Embryonic facial prominence (tissue), 1 donor: ENCODE results near the gene TBCA.
"Not testable (repeated sequence)": the region's sequence is repeated elsewhere in the genome, so short reads cannot be mapped to it uniquely, and the experiment has no call there.

Experiments
- DNase-seq: peaks from one replicate; pipeline ENCODE4 v3.0.0-alpha.2; 2016; ENCODE audit errors: extremely low spot score

Gene TBCA

DNA sequence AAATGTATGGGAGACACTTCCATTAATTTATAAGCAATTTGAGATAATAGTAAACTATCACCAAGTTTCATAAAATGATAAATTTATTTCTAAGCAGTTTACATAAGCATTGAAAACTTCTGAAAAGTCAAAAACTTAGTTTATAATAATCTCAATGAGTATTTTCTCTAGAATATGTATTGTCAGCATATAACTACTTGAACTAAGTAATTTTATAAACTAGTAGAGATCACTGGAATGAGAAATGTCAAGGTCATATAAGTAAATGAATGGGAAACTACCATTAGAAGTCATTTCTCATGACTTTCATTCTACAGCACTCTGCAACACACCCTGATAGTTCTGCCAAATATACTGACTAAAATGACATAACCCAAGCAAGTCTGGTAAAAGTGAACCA lies 3.4 kb downstream of the TBCA start:
- no peak for DNase-seq

DNA sequence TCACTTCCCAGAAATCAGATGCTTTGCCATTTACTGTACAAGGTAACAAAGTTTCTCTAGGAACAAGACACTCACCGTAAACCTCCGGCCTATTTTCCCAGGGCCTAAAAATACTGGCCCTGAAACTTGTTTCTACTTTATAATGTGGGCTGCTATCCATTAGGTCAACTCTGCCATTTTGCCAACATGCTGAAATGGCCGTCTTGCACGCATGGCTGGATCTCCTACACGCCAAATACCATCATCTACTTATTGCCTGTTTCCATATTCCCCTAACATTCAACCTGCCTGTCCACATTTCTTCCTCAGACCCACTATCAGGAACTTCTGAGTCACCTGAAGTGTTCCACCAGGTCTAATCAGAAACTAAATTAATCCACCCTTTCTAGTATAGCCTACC lies 4.7 kb downstream of the TBCA start:
- DNase-seq, result no peak

DNA sequence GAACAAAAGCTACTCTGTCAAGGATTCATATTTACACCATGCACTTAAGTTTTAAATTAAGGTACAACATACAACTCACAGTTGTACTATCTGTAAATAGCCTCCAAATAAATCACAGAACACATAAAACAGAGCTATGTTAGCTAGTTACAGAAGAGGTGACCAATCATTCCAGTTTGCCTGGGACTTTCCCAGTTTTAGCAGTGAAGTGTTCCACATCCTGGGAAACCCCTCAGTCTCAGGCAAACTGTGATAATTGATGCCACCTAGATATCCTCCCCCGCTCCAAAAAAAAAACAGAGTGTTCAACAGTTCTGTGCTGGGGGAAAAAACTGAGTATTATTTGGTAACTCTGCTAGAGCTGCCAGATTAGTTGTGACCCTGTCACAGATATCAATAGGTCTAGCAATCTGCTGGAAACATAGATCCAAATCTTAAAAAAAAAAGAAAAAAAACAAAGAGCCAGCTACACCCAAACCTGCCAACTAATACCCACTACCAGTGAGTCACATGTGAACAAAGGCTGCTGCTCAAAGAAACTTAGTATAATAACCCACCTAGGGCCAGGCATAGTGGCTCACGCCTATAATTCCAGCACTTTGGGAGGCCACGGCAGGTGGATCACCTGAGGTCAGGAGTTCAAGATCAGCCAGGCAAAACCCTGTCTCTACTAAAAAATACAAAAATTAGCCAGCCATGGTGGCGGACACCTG lies 5.7 kb downstream of the TBCA start:
- DNase-seq, result no peak

DNA sequence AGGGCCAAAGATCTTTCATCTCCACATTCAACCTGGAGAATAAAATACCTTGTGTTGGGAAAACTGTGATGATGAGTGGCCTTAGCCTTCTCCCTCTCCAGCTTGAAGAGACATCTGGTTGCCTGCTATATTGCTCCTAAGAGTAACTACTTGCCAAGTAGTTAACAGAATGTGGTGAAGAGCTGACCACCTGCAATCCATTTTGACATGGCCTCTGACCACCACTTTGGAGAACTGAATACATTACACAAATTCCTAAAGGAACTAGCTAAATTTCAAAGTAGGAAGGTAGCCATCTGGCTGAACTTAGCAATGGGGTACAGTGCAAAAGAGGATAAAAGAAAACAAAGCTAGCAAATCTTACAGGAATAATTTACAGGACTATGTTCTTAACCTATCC lies 7.2 kb downstream of the TBCA start:
- DNase-seq, result no peak

DNA sequence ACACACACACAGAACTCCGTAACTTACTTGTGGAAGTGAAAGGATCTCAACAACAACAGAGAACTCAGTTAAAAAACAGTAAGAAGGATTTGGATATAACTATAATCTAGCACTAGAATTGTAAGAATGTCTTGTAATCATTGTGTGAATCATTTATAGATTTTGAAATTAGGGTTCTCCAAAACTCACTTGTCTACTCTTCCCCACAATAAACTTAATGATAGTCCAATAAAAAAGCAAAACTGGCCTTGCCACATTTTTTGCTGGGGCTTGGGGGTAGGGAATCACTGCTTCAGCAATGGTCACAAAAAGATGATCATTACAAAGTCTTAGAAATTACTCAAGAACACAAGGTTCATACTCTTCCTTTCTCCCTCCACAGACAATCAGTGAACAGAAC lies 8.8 kb downstream of the TBCA start:
- no peak for DNase-seq

GRCh38 chr5:77761606-77762005 lies 14.5 kb downstream of the TBCA start:
- DNase-seq, result no peak

- DNase-seq, result no peak
Measured at GRCh38 chr5:77758141-77758938, 17.8 kb downstream of the TBCA start.

- DNase-seq, result no peak
Measured at GRCh38 chr5:77751328-77752023, 24.7 kb downstream of the TBCA start.

DNA sequence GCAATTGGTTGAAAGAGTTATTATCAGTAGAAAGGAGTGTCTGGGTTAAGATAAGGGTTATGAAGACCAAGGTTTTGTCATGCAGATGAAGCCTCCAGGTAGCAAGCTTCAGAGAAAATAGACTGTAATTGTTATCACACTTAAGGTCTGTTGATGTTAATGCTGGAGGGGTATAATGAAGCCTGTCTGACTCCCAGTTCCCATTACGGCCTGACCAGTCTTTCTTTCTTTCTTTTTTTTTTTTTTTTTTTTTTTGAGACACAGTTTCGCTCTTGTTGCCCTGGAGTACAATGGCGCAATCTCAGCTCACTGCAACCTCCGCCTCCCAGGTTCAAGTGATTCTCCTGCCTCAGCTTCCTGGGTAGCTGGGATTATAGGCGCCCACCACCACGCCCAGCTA lies 25.2 kb downstream of the TBCA start:
- not testable (repeated sequence) for DNase-seq

- no peak for DNase-seq
Measured at GRCh38 chr5:77748160-77748559, 28.0 kb downstream of the TBCA start.

DNA sequence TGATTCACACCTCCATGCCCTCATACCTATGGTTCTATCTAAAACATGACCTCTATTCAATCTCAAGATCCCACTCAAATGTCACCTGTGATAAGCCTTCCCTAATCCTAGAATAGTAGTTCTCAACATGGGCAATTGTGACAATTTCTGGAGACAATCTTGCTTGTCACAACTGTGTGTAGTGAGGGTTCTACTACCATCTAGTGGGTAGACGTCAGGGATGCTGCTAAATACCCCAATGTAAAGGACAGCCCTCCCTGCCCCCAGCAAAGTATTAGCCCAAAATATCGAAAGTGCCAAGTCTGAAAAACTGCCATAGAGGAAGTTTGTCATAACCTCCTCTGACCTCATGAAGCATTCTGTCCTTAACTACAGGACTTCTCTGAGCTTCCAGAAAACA lies 32.0 kb downstream of the TBCA start:
- DNase-seq, result no peak

- DNase-seq, result no peak
Measured at GRCh38 chr5:77743181-77743580, 33.0 kb downstream of the TBCA start.

- no peak for DNase-seq
Measured at GRCh38 chr5:77741608-77742007, 34.5 kb downstream of the TBCA start.

DNA sequence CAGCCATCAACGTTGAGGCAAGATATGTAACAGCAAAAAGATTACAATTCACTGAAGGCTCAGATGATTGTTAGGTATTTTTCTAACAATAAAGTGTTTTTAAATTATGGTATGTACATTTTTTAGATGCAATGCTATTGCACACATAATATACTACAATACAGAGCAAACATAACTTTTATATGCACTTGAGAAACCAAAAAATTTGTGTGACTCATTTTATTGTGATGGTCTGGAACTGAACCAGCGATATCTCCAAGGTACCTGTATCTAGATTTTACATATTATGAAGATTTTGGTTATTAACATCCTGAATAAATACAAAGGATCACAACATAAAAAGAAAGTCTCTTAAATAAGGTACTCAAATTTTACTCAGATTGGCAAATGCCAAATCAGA lies 41.3 kb downstream of the TBCA start:
- DNase-seq, result no peak

DNA sequence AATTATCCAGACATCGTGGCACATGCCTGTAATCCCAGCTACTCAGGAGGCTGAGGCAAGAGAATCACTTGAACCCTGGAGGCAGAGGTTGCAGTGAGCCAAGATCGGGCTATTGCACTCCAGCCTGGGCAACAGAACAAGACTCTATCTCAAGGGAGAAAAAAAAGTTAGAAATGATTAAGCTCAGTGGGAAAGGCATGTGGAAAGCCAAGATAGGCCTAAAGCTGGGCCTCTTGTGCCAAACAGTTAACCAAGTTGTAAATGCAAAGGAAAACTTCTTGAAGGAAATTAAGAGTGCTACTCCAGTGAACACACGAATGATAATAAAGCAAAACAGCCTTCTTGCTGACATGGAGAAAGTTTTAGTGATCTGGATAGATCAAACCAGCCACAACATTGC lies 43.0 kb downstream of the TBCA start:
- no peak for DNase-seq

GRCh38 chr5:77727190-77727589 lies 48.9 kb downstream of the TBCA start:
- DNase-seq, result no peak

DNA sequence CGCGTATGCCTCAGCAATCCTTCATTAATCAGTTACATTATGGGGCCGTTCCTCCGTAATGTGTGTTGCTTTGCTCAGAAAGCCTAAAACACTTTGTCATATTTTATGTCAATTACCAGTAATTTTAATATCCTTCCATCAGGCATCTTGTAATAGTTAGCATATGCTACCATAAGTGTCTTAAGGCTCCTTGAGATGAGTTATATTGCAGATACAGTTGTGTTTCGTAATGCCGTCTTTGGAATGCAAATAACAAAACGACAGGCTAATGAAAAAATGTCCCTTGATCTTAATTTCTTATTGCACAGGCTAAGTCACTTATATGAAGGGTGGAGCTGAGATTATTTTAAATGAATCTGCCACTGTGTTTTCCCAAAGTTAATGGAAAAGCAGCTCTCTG lies 50.5 kb downstream of the TBCA start:
- DNase-seq, result no peak

GRCh38 chr5:77724934-77725333 lies 51.2 kb downstream of the TBCA start:
- no peak for DNase-seq

DNA sequence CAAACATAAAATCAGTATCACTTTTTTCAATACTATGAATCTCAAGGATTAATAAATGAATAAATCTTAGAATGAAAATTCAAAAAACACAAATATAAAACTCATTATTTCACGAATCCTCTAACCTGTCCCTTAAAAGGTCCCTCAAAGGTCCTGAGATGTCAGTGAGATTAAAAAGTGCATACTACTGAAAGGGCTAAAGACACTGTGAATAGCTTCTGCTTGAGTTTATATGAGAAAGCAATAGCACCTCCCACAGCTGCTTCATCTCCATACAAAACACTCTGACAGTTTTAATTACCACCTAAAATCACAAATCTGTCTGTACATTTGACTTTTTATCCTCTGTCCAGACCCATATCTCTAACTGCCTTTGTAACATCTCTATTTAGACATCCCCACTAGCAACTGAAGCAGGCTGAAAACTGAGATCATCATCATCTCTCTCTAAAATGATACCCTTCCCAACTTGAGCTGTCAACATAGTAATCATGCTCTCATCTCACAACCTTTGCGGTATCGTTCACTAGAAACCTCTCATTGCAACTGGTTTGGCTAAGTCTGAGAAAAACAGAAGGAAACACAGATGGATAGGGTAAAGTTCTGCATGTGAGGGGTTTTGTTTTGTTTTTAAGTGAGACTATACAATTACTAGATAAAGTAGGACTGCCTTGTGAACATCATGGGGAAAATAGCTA lies 56.3 kb downstream of the TBCA start:
- DNase-seq, result no peak

- no peak for DNase-seq
Measured at GRCh38 chr5:77718934-77719610, 57.1 kb downstream of the TBCA start.

DNA sequence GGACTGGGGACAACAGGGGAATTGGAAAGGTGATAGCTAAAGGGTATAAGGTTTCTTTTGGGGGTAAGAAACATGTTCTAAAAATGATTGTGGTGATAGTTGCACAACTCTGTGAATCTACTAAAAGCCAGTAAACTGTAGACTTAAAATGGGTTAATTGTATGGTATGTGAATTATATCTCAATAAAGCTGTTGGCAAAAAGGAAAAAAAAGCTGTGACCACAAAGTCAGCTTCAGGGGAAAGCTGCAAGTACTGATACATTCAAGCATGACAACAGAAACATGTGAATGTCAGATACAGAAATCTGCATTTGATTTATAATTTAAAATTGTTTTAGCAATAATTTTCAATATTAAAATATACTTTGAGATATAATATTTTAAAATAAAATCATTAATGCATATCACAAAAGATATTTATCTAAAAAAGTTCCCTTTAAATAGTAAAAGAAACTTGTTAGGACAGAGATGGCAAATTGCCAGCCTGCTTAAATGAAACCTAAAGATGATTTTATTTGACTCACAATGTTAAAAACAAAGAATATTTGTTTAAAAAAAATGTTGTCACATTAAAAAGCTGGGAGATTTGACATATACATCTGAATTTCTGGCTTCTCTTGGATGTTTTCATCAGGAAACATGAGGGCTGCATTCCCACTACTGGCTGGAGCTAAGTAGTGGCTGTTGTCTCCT lies 66.0 kb downstream of the TBCA start:
- no peak for DNase-seq
